ENCODE measurements around the gene E4F1.
A peak's percentile ranks its signal among the peaks of the same experiment; 100 is the strongest.
"Not testable (repeated sequence)": the region's sequence is repeated elsewhere in the genome, so short reads cannot be mapped to it uniquely, and the experiment has no call there.

The E4F1 gene

GRCh38 chr16:2251296-2252111 is 28.1 kb downstream of the E4F1 start, which contains the start of gene ECI1:
TSS of gene ECI1 (minus strand) at chr16:2251587. CDS start at chr16:2251566, 21 bp downstream.
- peak; percentile 67 for DNase-seq

GRCh38 chr16:2252806-2253148 is 29.4 kb downstream of the E4F1 start:
- DNase-seq, result no peak

DNA sequence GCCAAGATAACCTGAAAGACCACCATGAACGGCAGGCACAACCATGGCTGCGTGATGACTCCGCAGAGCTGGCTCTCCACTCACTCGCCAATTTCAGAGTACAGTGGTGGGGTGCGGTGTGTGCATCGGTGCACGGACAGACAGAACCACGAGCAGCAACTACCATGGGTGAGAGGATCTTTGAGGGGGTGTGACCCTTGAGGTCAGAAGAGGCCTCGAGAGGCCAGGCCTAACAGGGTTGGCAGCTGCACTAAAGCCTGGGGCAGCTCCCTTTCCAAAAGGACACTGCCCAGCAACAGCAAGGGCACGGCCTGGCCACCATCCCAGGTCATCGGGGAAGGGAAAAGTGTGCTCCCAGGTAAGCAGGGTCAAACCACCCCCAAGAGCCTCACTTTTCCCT is 29.9 kb downstream of the E4F1 start:
- no peak for DNase-seq

GRCh38 chr16:2256531-2257140 is 33.2 kb downstream of the E4F1 start:
- no peak for DNase-seq

DNA sequence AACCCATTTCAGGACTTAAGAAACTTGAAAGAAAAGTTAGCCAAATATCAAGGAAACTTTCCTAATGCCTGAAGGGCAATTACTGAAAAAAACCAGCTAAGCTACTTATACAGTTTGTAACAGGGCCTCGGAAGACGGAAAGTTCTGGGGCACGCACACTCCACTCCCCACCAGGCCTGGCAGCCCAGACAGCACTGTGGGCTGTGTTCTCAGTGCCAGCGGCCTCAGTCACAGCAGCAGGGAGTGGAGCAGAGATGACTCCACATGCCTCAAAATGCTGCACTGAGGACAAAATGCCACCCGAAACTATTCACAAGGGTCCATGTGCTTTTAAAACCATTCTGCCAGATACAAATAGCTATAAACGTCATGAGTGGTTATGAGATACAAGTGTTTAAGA is 34.3 kb downstream of the E4F1 start:
- DNase-seq, result no peak

DNA sequence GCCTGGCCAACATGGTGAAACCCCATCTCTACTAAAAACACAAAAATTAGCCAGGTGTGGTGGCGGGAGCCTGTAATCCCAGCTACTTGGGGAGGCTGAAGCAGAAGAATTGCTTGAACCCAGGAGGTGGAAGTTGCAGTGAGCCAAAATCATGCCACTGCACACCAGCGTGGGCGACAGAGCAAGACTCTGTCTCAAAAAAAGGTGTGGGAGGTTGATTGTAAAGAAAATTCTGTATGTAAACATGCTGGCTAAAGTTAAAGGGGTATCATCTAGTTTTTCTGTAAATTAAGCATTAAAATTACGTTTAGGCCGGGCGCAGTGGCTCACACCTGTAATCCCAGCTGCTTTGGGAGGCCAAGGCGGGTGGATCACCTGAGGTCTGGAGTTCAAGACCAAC is 35.1 kb downstream of the E4F1 start:
- DNase-seq, result not testable (repeated sequence)

DNA sequence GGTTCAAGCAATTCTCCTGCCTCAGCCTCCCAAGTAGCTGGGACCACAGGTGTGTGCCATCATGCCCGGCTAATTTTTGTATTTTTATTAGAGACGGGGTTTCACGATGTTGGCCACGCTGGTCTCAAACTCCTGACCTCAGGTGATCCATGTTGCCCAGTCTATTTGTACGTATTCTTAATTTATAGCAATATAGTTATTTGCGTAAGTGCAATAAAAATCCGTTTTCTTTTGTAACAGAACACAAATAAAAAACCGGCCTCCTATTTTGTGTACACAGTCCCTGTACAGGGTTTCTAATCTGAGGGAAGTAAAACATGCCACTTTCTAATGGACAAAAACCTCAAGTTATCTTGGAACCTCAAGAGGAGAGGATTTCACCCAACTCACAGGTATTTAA is 36.9 kb downstream of the E4F1 start:
- DNase-seq, result no peak

- not testable (repeated sequence) for DNase-seq
Measured at GRCh38 chr16:2263026-2263425, 39.6 kb downstream of the E4F1 start.

GRCh38 chr16:2266887-2267286 is 43.5 kb downstream of the E4F1 start:
- not testable (repeated sequence) for DNase-seq

GRCh38 chr16:2267505-2267912 is 44.1 kb downstream of the E4F1 start:
- not testable (repeated sequence) for DNase-seq

GRCh38 chr16:2267913-2268666 is 44.7 kb downstream of the E4F1 start, which contains the start of gene RNPS1:
TSS of gene RNPS1 (minus strand) at chr16:2268126. CDS start at chr16:2264643, 3,483 bp downstream.
- DNase-seq, result peak; percentile 95

DNA sequence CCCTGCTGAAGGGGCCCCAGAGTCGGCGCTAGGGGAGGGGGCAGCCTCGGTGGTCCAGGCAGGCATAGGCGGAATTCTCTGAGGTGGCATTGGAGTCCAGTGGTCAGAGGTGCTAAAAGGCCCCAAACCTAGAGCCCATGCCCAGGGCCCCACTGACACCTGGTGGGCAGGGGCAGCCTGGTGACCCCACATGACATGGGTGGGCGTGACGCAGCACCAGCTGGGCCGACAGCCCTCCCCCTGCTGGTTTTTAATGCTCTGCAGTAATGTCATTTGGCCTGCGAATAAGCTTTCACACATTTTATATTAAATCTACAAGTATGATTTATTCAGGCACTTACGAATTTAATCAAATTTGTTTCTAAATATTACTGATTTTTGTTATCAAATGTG is 46.7 kb downstream of the E4F1 start:
- no peak for DNase-seq

DNA sequence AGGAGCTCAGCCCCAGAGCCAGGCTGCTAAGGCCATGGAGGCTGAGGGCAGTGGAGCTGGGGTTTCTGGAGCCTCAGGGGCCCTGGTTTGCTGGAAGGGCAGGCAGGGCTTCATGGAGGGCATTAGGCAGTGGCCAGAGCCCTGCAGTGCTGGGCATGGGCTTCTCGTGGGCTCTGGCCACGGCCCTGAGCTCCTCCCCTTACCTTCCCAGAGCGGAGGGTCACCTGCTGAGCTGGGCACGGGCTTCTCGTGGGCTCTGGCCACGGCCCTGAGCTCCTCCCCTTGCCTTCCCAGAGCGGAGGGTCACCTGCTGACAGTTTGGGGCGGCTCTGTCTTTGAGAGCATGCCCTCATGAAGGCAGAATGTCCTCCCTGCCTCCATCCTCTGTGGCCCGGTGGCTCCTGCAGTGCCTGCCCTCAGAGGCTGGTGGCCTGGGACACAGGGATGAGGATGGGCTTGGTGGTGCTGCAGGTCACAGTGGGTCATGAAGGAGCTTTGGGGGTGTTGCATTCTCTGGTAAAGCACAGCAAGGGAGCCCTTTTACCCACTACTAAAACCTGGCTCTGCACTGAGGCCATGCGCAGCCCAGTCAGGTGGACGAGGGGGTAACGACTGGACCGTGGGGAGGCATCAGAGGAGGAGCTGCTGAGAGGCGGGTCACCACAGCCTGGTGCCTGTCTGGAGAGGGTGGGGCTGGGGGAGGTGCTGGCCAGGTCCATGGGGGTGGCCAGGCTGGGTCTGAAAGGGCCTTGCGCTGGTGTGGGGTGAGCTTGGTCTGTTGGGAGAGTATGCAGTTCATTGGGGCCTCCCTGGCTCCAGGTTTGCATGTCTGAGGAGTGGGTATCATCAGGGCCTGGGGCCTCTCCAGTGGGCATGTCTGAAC is 47.4 kb downstream of the E4F1 start:
- no peak for DNase-seq

GRCh38 chr16:2271848-2272461 is 48.6 kb downstream of the E4F1 start:
- DNase-seq, result no peak

GRCh38 chr16:2273484-2273883 is 50.1 kb downstream of the E4F1 start:
- no peak for DNase-seq

- no peak for DNase-seq
Measured at GRCh38 chr16:2273931-2274330, 50.5 kb downstream of the E4F1 start.

DNA sequence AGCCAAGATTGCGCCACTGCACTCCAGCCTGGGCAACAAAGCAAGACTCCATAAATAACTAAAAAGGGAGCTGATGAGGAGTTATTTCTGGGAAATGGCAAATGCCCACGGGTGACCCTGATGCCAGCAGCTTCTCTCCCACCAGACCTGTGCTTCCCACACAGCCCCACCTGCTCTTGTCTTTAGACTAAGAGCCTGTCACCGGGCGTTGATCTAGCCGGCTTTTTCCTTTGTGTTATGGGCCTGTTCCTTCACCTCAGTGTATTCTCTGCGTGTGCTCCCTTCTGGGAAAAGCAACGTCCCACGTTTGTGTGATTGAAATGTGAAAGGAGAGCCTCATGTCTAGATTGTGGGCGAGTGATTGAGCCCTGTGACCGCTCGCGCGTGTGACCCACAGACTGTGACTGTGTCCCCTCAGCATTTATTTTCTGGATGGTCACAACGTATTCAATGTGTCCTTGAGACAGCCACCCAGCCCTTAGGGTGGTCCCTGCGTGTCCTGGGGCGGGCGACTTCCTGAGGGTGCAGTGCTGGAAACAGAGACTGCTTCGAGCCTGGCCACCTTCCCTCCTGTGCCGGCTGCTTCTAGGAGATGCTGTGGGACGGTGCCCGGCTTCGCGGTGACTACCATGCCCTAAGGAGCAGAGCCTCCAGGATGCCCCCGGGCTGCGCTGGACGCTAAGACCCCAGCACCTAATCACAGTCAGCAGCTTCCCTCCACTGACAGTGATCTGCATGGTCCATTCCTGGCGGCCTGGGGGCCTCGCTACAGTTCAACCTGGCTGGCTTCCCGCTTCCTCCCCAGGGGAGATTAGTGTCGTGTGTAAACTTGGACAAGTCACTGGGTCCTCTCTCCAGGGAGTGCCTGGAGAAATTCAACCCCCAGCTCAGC is 52.3 kb downstream of the E4F1 start:
- no peak for DNase-seq

DNA sequence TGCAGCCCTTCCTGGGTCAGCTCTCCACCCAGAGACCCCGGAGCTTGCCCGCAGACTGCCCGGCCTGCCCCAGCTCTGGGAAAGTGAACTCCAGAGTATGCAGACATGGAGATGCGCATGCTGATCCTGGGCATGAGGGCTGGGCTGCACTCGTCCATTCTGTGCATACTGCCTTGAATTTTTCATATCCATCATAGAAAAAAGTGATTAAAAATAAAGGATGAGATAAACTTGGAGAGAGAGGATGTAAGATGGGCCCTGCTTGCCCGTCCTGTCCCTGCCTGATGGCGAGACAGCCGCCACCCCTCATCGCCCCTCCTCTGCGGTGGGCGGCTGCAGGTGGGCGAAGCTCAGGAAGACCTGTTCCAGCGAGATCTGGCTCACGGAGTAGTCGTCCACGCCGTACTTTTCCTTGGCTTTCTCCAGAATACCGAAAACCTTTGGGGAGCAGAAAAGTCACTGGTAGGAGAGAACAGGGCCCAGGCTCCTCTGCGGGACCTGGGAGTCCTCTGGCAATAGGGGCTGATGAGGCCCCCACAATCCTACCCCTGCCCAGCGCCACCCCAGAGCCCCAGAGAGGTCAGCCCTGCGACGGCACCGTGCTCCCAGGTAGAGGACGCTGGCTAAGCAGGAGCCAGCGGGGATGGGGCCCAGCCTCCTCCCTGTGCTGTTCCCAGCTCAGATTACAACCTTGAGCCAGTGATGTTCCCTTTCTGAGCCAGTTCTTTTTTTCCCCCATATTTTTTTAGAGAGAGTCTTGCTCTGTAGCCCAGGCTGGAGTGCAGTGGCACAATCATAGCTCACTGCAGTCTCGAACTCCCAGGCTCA is 53.2 kb downstream of the E4F1 start:
- DNase-seq, result no peak

- no peak for DNase-seq
Measured at GRCh38 chr16:2277466-2278271, 54.3 kb downstream of the E4F1 start.

All from activated CD4-positive, alpha-beta T cell treated with anti-CD3 and anti-CD28 coated beads for 1 hour (primary cell).